ENCODE measurements around the gene TAX1BP1.
"Not testable (repeated sequence)": the region's sequence is repeated elsewhere in the genome, so short reads cannot be mapped to it uniquely, and the experiment has no call there.

The TAX1BP1 gene

GRCh38 chr7:27856703-27857485, 116.9 kb downstream of the TAX1BP1 start:
- DNase-seq, result not testable (repeated sequence)

- DNase-seq, result no peak
Measured at GRCh38 chr7:27860800-27861199, 120.8 kb downstream of the TAX1BP1 start.

GRCh38 chr7:27861747-27862146, 121.8 kb downstream of the TAX1BP1 start:
- DNase-seq, result no peak

GRCh38 chr7:27863880-27864279, 123.9 kb downstream of the TAX1BP1 start:
- no peak for DNase-seq

GRCh38 chr7:27866256-27866655, 126.3 kb downstream of the TAX1BP1 start:
- no peak for DNase-seq

GRCh38 chr7:27866828-27867672, 127.1 kb downstream of the TAX1BP1 start:
- DNase-seq, result no peak

- DNase-seq, result no peak
Measured at GRCh38 chr7:27868131-27868550, 128.2 kb downstream of the TAX1BP1 start.

GRCh38 chr7:27869056-27869455, 129.1 kb downstream of the TAX1BP1 start:
- no peak for DNase-seq

- no peak for DNase-seq
Measured at GRCh38 chr7:27870595-27870994, 130.6 kb downstream of the TAX1BP1 start.

- no peak for DNase-seq
Measured at GRCh38 chr7:27871086-27871485, 131.1 kb downstream of the TAX1BP1 start.

- no peak for DNase-seq
Measured at GRCh38 chr7:27871866-27872265, 131.9 kb downstream of the TAX1BP1 start.

- no peak for DNase-seq
Measured at GRCh38 chr7:27872356-27873275, 132.7 kb downstream of the TAX1BP1 start.

- no peak for DNase-seq
Measured at GRCh38 chr7:27873981-27874957, 134.3 kb downstream of the TAX1BP1 start.

- no peak for DNase-seq
Measured at GRCh38 chr7:27875061-27875460, 135.1 kb downstream of the TAX1BP1 start.

GRCh38 chr7:27875832-27876231, 135.9 kb downstream of the TAX1BP1 start:
- DNase-seq, result no peak

- DNase-seq, result no peak
Measured at GRCh38 chr7:27876756-27877155, 136.8 kb downstream of the TAX1BP1 start.

Data from NCI-H2081 treated with DMSO at 0.1 percent for 48 hours (cell line).